Gastroesophageal sphincter (tissue), 4 donors: ENCODE measurements around the gene TRIM63. TPM values are rescaled to one million over a fixed set of nuclear protein-coding genes. Genes with fewer than 3 reads are reported as not detected.

Experiments
- ATAC-seq: fragments of 150-250 bp; one replicate; pipeline ENCODE4 v1.9.1; 2016; ENCODE audit warnings: mild to moderate bottlenecking, moderate library complexity
- H3K27ac ChIP-seq, 4 donors: fragments of 200-600 bp; sonication (generic) in 3 of 4; 1 replicate in 3 of 4; 2 replicates in 1 of 4; pipeline ENCODE4 v1.5.1; 2016 to 2019
- H3K27me3 ChIP-seq: fragments of 200-600 bp; sonication (generic); one replicate; pipeline ENCODE4 v1.5.1; 2019
- H3K36me3 ChIP-seq, 2 donors: fragments of 200-600 bp; sonication (generic); one replicate each; pipeline ENCODE4 v1.5.1; 2019; ENCODE audit warnings: control low read depth in 1 of 2
- H3K4me1 ChIP-seq, 3 donors: fragments of 200-600 bp; sonication (generic); 1 replicate in 2 of 3; 2 replicates in 1 of 3; pipeline ENCODE4 v1.5.1; 2016 to 2019; ENCODE audit warnings: control low read depth in 2 of 3
- H3K4me3 ChIP-seq, 2 donors: fragments of 200-600 bp; sonication (generic); one replicate each; pipeline ENCODE4 v1.5.1; 2019; ENCODE audit warnings: mild to moderate bottlenecking in 1 of 2, moderate library complexity in 1 of 2
- H3K9me3 ChIP-seq, 3 donors: fragments of 200-600 bp; sonication (generic); one replicate each; pipeline ENCODE4 v1.5.1; 2017 to 2019; ENCODE audit warnings: control low read depth in 2 of 3
- EP300 ChIP-seq: sonication (generic); formaldehyde crosslinking; IDR thresholded peaks from one replicate; pipeline ENCODE4 v1.6.1; 2017; ENCODE audit warnings: antibody characterized with exemption, mild to moderate bottlenecking
- POLR2A ChIP-seq, 2 donors: fragments of 450-650 bp; IDR thresholded peaks; one replicate each; pipeline ENCODE4 v1.6.1; 2017; ENCODE audit warnings: antibody characterized with exemption in 2 of 2, mild to moderate bottlenecking in 2 of 2, moderate library complexity in 1 of 2
- POLR2AphosphoS5 ChIP-seq: sonication (generic); formaldehyde crosslinking; IDR thresholded peaks from one replicate; pipeline ENCODE4 v1.6.1; 2017; ENCODE audit warnings: antibody characterized with exemption
- WGBS, 2 donors: methylation state at CpG; one replicate each; pipeline ENCODE4 v1.1.5; 2018; ENCODE audit warnings: low coverage in 1 of 2; 5-methylcytosine and 5-hydroxymethylcytosine counted together
- total RNA-seq, 4 donors: library from RNA; depleted of rRNA; stranded (reverse); fragments of >200 nt; gene quantifications; one replicate each; pipeline ENCODE4 v1.1.0, GENCODE V29; 2016
- TF ChIP-seq, protein P1 (sequence below), 4 experiments: fragments of 200-600 bp in 2 of 4; fragments of 450-650 bp in 2 of 4; sonication (generic) in 1 of 4; IDR thresholded peaks; one replicate each; pipeline ENCODE4 v1.5.1; 2017 to 2019; ENCODE audit warnings: antibody characterized with exemption in 4 of 4, mild to moderate bottlenecking in 2 of 4, moderate library complexity in 2 of 4

Gene TRIM63
- total RNA-seq, 4 donors from 2014 or later, result 0.15 to 2.3 (median 0.82) TPM

GRCh38 chr1:26079960-26080814 lies 12.8 kb upstream of the TRIM63 start:
- ATAC-seq, result no peak
- Histone ChIP-seq H3K4me3 (no peak overlapping the region), H3K27me3 (peaks cover 44% of the 10 kb centered on the region), H3K4me1 (no peaks in the 10 kb centered on the region), H3K36me3 (no peaks in the 10 kb centered on the region), H3K9me3 (no peaks in the 10 kb centered on the region), H3K27ac (no peak overlapping the region)
- 30 to 48% methylated on average over 5 to 7 of the region's 9 CpGs for WGBS, 2 donors
- TF ChIP-seq, protein P1, sequence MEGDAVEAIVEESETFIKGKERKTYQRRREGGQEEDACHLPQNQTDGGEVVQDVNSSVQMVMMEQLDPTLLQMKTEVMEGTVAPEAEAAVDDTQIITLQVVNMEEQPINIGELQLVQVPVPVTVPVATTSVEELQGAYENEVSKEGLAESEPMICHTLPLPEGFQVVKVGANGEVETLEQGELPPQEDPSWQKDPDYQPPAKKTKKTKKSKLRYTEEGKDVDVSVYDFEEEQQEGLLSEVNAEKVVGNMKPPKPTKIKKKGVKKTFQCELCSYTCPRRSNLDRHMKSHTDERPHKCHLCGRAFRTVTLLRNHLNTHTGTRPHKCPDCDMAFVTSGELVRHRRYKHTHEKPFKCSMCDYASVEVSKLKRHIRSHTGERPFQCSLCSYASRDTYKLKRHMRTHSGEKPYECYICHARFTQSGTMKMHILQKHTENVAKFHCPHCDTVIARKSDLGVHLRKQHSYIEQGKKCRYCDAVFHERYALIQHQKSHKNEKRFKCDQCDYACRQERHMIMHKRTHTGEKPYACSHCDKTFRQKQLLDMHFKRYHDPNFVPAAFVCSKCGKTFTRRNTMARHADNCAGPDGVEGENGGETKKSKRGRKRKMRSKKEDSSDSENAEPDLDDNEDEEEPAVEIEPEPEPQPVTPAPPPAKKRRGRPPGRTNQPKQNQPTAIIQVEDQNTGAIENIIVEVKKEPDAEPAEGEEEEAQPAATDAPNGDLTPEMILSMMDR (IDR thresholded peaks at IDR 0.05), result no peak
- TF ChIP-seq POLR2AphosphoS5, result no peak
- TF ChIP-seq POLR2A (IDR thresholded peaks at IDR 0.05), result no peak

GRCh38 chr1:26079178-26079563 lies 11.7 kb upstream of the TRIM63 start:
- WGBS, 2 donors, result 42 to 60% methylated on average over 1 to 2 of the region's 7 CpGs
- Histone ChIP-seq H3K4me3 (no peak overlapping the region), H3K27ac (no peak overlapping the region)

GRCh38 chr1:26078286-26079177 lies 11.1 kb upstream of the TRIM63 start:
- Histone ChIP-seq H3K9me3 (no peaks in the 10 kb centered on the region), H3K27ac (no peak overlapping the region)

More at GRCh38 chr1:26079178-26079563, 11.7 kb upstream of the TRIM63 start:
- Histone ChIP-seq H3K4me1 (no peaks in the 10 kb centered on the region), H3K9me3 (no peaks in the 10 kb centered on the region), H3K36me3 (no peaks in the 10 kb centered on the region), H3K27me3 (peaks cover 38% of the 10 kb centered on the region)
- no peak for TF ChIP-seq POLR2A (IDR thresholded peaks at IDR 0.05)
- TF ChIP-seq, protein P1 (IDR thresholded peaks at IDR 0.05), result no peak
- TF ChIP-seq POLR2AphosphoS5, result no peak
- no peak for TF ChIP-seq EP300
- no peak for ATAC-seq

DNA sequence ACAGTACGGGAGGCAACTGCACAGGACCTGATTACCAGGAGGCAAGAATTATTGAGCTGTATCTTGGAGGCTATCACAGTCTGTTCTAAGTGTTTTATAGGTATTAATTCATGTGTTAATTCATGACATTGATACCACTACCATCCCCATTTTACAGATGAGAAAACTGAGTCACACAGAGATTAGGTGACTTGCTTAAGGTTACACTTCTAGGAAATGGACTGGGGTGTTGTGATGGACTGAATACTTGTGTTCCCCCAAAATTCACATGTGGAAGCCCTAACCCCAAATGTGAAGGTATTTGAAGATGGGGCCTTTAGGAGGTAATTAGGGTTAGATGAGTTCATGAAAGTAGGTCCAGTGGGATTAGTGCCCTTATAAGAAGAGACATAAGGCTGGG lies 10.1 kb upstream of the TRIM63 start:
- no peak for ATAC-seq
- H3K27me3 ChIP-seq, result peaks cover 48% of the 10 kb centered on the region
- H3K27ac ChIP-seq, result no peak overlapping the region
- WGBS, 2 donors, result 67 to 89% methylated on average over 1 of the region's 1 CpG
- no peaks in the 10 kb centered on the region for H3K4me1 ChIP-seq
- H3K9me3 ChIP-seq, result no peaks in the 10 kb centered on the region
- H3K36me3 ChIP-seq, result no peaks in the 10 kb centered on the region
- TF ChIP-seq EP300, result no peak
- TF ChIP-seq, protein P1 (IDR thresholded peaks at IDR 0.05), result no peak
- TF ChIP-seq POLR2AphosphoS5, result no peak
- no peak for TF ChIP-seq POLR2A (IDR thresholded peaks at IDR 0.05)
- no peak overlapping the region for H3K4me3 ChIP-seq

More at GRCh38 chr1:26078286-26079177, 11.1 kb upstream of the TRIM63 start:
- Histone ChIP-seq H3K27me3 (peaks cover 38% of the 10 kb centered on the region), H3K4me3 (no peak overlapping the region), H3K36me3 (no peaks in the 10 kb centered on the region), H3K4me1 (no peaks in the 10 kb centered on the region)
- TF ChIP-seq, protein P1 (IDR thresholded peaks at IDR 0.05), result no peak
- TF ChIP-seq POLR2AphosphoS5 (no peak), EP300 (no peak), POLR2A (IDR thresholded peaks at IDR 0.05) (no peak)
- WGBS, 2 donors, result 52 to 68% methylated on average over 7 to 8 of the region's 8 CpGs
- no peak for ATAC-seq
